ENCODE data around the gene PEX14.
"Not testable (repeated sequence)": the region's sequence is repeated elsewhere in the genome, so short reads cannot be mapped to it uniquely, and the experiment has no call there.

Gene PEX14

DNA sequence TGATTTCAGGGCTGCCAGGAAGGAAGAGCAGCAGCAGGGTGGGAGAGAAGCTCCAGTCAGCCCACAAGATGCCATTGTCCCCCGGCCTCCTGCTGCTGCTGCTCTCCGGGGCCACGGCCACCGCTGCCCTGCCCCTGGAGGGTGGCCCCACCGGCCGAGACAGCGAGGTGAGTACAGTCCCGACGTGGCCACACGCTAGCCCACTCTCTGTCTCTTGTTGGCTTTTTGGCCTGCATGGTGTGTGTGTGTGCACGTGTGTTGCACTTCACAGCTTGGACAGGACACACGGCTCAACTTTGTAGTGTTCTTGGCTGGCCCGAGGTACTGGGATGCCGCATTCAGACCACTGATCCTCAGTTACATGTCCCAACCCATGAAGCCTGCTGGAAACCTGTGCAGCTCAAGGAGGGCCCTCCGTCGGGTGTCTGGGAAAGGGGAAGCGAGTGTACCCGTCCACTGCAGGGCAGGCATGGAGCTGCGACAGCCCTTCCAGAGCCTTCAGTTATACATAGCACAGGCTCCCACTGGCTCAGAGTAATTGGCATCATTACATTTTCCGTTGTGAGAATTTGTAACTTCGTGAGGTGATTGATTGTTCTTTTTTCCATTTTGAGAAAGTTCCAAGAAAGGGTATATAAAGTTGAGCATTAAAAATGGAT lies 24.5 kb upstream of the PEX14 start:
- H3K4me3 ChIP-seq (ENCODE audit: low read depth, low read length), result no peak overlapping the region
- DNase-seq (ENCODE audit: low read depth), result no peak

DNA sequence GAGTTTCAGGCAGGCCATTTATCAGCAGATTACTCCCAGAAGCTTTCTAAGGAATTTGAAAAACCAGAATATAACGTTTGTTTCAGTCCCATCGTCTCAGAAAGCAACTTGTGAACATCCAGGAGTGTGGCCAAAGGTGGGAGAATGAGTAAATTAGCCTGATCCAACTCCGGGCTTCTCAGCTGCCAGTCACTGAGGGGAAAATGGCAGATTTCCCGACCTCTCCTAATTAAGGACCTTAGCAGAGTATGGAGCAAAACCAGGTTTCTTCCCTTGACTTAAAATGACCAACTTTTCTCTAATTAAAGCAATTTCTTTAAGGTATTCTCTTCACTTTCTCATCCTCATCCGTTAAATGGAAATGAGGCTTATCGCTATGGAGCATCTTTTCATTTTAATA lies 23.9 kb upstream of the PEX14 start:
- H3K4me3 ChIP-seq (ENCODE audit: low read depth, low read length), result peak overlapping the region; percentile 20
- no peak for DNase-seq (ENCODE audit: low read depth)

DNA sequence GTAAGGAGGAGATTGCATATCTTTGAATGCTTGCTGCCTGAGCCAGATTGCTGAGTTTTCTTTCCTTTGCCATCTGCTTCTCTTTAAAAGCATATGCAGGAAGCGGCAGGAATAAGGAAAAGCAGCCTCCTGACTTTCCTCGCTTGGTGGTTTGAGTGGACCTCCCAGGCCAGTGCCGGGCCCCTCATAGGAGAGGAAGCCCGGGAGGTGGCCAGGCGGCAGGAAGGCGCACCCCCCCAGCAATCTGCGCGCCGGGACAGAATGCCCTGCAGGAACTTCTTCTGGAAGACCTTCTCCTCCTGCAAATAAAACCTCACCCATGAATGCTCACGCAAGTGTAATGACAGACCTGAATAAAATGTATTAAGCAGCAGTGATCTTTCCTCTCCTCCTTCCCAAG lies 23.5 kb upstream of the PEX14 start:
- H3K4me3 ChIP-seq (ENCODE audit: low read depth, low read length), result peak overlapping the region; percentile 20
- no peak for DNase-seq (ENCODE audit: low read depth)

DNA sequence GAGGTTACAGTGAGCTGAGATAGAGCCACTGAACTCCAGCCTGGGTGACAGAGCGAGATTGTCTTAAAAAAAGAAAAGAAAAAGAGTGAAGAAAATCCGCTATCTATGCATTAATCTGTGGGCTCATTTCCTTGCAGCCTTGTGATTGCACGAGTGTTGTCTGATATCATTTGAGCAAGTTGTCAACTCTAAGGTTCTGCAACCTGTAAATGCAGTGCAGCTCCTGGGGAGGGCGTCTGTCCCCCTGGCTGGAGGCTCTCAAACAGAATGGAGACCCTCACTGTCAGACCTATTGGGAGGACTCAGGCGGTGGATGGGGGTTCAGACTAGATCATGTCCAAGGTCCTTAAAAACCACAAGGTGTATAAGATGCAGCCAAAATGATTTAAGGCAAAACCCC lies 18.7 kb upstream of the PEX14 start:
- DNase-seq (ENCODE audit: low read depth), result no peak
- H3K4me3 ChIP-seq (ENCODE audit: low read depth, low read length), result no peak overlapping the region

DNA sequence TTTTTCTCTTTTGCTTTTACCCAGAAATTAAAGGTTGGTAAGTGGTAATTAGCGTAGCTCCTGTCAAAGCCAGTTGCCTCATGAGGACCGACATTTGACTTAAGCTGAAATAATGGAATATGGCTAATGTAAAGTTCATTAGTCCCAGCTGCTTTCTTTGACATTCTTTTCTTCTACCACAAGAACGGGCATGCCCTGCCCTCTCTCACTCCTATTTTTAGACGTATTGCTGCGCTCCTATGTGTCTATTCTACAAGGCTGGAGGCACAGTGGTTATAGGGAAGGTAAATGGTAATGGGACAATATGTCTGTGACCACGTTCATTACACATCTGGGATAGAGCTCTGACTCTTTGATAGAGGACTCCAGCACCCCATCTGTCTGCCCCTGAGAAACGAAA lies 18.1 kb upstream of the PEX14 start:
- no peak for DNase-seq (ENCODE audit: low read depth)

DNA sequence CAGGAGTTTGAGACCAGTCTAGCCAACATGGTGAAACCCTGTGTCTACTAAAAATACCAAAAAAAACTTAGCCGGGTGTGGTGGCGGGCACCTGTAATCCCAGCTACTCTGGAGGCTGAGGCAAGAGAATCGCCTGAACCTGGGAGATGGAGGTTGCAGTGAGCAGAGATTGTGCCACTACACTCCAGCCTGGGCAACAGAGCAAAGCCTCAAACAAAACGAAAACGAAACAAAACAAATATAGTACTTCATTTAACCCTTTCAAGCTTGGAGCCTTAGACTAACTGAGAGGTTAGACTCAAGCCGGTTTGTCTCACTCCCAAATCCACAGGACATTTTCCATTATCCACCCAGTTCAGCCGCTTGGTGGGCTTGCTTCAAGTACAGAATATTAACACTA lies 17.3 kb upstream of the PEX14 start:
- not testable (repeated sequence) for DNase-seq (ENCODE audit: low read depth); H3K4me3 ChIP-seq (ENCODE audit: low read depth, low read length)

More for the DNA sequence above, 18.1 kb upstream of the PEX14 start:
- no peak overlapping the region for H3K4me3 ChIP-seq (ENCODE audit: low read depth, low read length)

DNA sequence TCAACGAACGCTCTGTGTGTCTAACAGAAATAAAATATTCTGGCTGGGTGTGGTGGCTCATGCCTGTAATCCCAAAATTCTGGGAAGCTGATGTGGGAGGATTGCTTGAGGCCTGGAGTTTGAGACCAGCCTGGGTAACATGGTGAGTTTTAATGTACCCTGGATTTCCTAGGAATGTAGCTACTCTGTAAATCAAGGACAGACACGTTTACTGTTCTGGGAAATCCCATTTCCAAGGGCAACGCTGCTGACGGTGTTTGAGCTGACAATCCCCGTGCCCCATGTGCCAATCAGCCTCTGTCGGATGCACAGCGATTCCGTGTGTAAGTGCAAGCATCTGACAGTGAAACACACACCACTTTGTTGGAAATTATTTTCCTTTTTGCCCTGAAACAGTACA lies 16.9 kb upstream of the PEX14 start:
- DNase-seq (ENCODE audit: low read depth), result no peak

DNA sequence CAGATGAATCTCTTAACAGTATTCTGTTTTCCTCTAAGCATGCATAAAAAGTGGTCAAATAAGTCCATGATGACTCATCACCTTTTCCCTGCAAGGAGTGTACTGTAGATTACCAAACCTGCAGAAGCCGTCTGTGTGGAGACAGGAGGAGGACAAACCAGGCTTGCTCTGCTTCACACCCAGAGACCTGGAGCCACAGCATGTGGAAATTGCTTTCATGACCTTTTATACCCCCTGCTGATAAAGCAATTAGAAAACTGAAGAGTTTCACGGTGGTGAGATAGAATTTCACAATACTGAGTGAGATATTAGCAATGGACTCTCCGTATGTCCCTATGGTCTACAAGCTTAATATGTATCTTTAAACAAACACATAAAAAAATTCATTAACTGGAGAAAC lies 15.6 kb upstream of the PEX14 start:
- peak; percentile 49 for DNase-seq (ENCODE audit: low read depth)
- H3K4me3 ChIP-seq (ENCODE audit: low read depth, low read length), result no peak overlapping the region

More for the DNA sequence above, 16.9 kb upstream of the PEX14 start:
- H3K4me3 ChIP-seq (ENCODE audit: low read depth, low read length), result no peak overlapping the region

DNA sequence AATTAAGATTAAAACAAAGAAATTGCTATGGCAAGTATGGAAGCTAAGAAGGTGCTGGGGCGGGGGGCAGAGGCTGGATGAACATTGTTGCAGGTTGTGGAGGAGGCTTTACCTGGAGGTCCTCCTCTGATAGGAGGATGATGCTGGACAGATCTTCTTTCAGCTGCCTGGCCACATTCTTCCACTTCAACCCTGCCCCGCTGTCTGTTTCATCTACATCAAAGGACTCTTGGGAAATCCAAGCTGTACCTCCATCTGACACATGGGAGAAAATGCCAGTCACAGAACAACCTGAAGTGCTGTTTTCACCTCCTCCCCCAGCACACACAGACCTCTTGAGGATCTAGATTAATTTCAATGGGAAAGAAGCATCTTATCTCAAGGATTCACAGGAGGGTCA lies 7.7 kb upstream of the PEX14 start:
- no peak for DNase-seq (ENCODE audit: low read depth)
- H3K4me3 ChIP-seq (ENCODE audit: low read depth, low read length), result no peak overlapping the region

DNA sequence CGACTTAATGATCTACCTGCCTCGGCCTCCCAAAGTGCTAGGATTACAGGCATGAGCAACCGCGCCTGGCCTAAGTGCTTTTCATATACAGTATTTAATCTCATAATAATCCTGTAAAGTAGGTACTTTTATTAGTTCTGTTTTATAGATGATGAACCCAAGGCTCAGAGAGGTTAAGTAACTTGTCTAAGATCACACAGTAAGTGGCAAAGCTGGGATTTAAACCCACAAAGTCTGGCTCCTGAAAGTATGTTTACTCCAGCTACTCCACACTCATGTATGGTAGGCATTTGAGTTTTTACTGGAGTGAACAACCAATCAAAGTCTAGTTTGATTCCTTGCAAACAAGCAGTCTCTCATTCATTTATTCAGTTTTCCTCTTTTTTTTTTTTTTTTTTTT lies 4.7 kb upstream of the PEX14 start:
- DNase-seq (ENCODE audit: low read depth), result no peak
- no peak overlapping the region for H3K4me3 ChIP-seq (ENCODE audit: low read depth, low read length)

DNA sequence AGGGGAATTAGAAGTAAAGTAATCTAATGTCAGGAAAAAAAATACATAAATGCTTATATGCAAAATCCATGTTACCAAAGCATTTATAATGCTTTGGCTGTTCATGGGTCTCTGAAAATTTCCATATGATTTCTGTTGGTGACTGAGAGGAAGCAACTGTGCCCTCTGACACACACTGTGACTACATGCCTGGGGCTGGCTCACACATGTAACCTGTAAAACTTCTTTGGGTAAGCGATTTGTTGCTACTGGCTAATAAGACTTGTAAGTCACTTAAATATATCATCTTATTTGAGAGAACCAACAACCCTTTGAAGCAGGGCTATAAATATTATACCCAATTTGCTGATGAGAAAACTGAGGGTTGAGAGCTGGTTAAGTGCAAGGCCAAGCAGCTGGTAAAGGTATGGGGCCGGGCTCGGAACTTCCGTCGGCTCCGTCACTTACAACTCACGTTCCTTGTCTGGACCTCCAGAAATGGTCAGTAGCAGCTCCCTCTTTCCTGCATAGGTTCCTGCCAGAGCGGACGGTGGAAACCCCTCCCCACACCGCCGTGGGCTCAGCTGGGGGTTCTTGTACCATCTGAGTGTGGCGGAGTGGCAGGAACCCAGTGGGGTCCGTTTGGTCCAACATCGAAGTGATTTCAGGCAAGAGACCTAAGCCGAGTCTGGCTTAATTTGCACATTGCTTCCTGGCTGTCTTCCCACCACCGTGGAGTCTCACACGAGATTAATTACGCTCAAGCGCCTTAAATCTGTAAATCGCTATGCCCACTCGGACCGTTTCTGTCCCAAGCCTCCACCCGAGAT lies 3.1 kb upstream of the PEX14 start:
- no peak for DNase-seq (ENCODE audit: low read depth)
- H3K4me3 ChIP-seq (ENCODE audit: low read depth, low read length), result peak overlapping the region; percentile 75

DNA sequence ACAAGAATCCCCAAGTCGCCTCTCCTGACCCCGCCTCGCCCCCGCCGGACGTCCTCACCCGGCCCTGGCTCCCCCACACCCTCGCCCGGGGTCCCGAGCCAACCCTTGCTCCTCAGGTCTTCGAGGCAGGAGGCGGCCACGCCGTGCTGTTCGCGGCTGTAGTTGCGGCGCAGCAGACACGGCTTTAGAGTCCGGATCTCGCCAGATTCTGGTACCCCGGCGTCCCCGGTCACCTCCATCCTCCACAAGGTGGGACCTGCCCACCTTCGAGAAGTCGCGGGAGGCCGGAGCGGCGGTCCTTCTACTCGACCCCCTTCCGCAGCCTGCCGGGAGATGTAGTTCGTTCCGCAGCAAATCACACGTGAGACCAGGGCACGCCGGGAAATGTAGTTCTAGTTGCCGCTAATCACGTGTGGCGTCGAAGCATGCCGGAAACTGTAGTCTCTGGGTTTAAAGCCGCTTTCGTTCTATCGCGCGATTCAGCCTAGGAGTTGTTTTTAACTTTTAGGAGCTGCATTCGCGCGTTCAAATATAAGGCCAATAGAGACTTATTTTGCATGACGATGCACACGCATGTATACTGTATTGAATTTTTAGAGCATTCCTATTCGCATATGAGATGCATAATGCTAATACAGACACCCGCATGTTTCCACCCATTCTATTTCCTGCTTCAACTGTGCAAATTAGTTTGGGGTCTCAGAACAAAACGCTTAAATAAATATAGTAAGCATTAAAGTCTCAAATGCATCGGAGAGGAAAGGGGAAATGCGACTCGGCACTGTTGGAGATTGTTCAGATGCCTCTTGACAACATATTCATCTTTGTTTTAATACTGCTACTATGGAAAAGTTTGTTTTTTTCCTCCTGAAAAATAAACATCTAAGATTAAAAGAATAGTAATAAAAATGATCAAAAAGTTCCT lies 2.3 kb upstream of the PEX14 start, which contains the start of gene DFFA:
Gene DFFA, minus strand, starts transcription at position 310 of the 925 bp plus-strand sequence. Its CDS starts 71 bp downstream, at position 239.
- H3K4me3 ChIP-seq (ENCODE audit: low read depth, low read length), result peak within 1 kb of the TSS; percentile 75
- peak; percentile 86 for DNase-seq (ENCODE audit: low read depth)

DNA sequence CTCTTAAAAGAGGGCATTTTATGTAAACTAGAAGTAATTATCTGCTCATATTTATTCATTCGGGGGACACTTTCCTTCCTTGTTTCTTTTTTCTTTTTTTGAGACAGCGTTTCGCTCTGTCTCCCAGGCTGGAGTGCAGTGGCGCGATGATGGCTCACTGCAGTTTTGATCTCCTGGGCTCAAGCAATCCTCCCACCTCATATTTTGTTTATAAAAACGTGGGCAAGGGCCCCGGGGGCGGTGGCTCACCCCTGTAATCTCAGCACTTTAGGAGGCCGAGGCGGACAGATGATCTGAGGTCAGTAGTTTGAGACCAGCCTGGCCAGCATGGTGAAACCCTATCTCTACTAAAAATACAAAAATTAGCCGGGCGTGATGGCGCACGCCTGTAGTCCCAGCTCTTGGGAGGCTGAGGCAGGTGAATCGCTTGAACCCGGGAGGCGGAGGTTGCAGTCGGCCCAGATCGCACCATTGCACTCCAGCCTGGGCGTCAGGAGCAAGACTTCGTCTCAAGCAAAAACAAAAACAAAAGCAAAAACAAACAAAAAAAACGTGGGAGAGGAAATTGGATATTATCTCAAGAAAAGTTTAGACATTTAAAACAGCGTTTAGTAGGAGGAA lies 1.5 kb upstream of the PEX14 start:
- DNase-seq (ENCODE audit: low read depth), result no peak
- no peak overlapping the region for H3K4me3 ChIP-seq (ENCODE audit: low read depth, low read length)

DNA sequence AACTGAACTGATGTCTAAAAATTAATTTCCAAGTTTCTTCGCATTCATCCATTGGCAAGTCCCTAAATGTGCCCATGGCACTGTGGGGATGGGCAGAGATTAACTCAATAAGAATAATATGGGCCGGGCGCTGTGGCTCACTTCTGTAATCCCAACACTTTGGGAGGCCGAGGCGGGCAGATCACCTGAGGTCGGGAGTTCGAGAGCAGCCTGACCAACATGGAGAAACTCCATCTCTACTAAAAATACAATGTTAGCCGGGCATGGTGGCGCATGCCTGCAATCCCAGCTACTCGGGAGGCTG lies 489 bp upstream of the PEX14 start:
- H3K4me3 ChIP-seq (ENCODE audit: low read depth, low read length), result peak overlapping the region; percentile 92
- not testable (repeated sequence) for DNase-seq (ENCODE audit: low read depth)

DNA sequence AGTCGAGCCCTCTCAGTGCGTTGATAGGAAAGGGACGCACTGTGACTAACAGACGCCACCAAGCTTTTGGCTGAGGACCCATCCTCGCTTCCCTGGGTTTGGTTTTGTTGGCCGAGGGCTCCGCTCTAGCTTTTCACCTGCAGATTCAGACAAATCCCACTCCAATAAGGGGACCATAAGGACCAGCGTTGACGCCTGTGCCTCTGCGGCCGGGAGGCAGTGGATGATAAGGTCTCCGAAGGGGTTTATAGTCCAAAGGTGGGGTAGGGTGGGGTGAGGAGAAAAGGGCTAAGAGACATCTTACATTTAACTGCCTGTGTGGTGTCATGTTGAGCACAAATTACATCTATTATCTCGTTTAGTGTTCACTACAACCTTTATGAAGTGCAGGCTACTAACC lies 760 bp downstream of the PEX14 start:
- peak overlapping the region; percentile 92 for H3K4me3 ChIP-seq (ENCODE audit: low read depth, low read length)
- DNase-seq (ENCODE audit: low read depth), result no peak

DNA sequence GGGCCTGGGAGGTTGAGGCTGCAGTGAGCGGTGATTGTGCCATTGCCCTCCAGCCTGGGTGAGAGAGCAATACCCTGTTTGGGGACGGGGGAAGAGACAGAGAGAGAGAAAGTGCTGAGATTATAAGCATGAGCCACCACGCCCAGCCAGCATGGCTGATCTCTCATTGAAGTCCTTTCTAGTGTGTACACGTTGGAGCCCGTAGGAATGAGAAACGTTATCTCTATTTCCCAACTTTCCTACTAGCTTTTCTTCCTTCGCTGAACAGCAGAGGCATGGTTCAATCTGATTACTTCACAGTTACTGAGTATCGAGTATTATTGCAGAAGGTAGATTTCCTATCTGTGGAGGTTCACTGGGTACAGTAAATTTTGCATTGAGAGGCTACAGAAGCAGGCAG lies 4.5 kb downstream of the PEX14 start:
- H3K4me3 ChIP-seq (ENCODE audit: low read depth, low read length), result no peak overlapping the region
- no peak for DNase-seq (ENCODE audit: low read depth)

DNA sequence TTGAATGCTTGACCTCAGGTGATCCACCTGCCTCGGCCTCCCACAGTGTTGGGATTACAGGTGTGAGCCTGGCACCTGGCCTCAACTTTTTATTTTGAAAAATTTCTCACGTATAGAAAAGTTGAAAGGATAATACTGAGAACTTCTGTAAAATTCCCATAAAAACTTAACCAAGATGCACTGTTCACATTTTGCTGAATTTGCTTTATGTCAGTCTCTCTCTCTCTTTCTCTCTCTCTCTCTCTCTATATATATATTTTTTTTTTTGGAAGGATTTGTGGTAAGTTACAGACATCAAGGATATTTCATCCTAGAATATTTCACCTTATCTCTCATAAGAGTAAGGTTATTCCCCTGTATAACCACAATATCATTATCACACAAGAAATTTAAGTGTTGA lies 5.9 kb downstream of the PEX14 start:
- no peak overlapping the region for H3K4me3 ChIP-seq (ENCODE audit: low read depth, low read length)
- no peak for DNase-seq (ENCODE audit: low read depth)

DNA sequence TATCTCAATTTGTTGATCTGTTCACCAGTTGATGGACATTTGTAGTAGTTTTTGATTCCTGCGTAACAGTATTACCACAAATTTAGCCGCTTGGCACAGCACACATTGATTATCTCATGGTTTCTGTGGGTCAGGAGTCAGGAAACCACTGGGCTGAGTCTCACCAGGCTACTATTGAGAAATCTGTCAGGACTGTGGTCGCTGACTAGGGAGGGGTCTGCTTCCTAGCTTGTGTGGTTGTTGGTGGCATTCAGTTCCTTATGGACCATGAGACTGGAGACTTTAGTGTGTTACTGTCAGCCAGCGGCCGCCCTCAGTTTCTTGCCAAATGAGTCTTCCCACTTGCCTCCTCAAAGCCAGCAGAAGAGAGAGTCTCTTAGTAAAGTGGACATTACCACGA lies 9.8 kb downstream of the PEX14 start:
- DNase-seq (ENCODE audit: low read depth), result no peak

DNA sequence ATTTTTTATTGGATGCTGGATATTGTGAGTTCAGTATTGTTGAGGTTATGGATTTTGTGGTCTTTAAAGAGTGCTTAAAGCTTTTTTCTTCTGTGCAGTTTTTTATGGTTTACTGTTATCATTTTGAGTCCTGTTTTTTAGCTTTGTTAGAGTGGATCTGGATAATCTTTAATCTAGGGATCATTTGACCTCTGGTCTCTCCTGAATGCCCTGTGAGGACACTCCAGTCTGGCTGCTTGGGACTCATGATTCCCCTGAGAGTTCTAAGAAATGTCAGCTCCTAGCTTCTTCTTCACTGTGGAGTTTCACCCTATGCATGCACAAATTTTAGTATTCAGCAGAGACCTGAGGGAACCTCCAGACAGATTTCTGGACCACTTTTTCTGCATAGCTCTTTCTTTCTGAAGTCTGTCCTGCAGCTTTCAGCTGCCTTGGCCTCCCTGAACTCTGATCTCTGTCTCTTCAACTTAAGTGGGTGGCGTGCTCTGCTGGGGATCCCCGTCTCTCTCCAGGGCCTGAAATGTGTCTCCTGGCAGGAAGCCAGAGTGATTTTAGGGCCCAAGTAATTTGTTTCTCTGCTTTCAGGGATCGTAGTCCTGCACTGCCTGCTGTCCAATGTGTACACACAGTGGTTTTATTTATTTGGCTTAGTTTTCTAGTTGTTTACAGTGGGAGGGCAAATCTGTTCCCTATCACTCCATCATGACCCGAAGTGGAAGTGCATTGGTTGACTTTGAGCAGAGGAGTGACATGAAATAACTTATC lies 14.7 kb downstream of the PEX14 start:
- DNase-seq (ENCODE audit: low read depth), result no peak
- no peak overlapping the region for H3K4me3 ChIP-seq (ENCODE audit: low read depth, low read length)

More for the DNA sequence above, 9.8 kb downstream of the PEX14 start:
- no peak overlapping the region for H3K4me3 ChIP-seq (ENCODE audit: low read depth, low read length)

All from skeletal muscle cell (primary cell).